PC-9 (cell line): ENCODE results near the gene ASIC4. TPM values are rescaled to one million over a fixed set of nuclear protein-coding genes. Genes with fewer than 3 reads are reported as not detected.
A peak's percentile ranks its signal among the peaks of the same experiment; 100 is the strongest.

ENCODE experiments used
- BruUV-seq: library from RNA; stranded (reverse); fragments of 400-500 nt; replicated peaks from 2 replicates; lab custom pipeline; 2021; lab: Mats Ljungman, UMichigan
- CTCF ChIA-PET: fragments of 300-600 bp; sonication (Branson Sonifier 250); formaldehyde crosslinking; loops from one replicate; lab custom pipeline; 2022; ENCODE audit warnings: antibody characterized with exemption; lab: Charles Lee
- POLR2A ChIA-PET: fragments of 300-600 bp; sonication (Branson Sonifier 250); formaldehyde crosslinking; loops from one replicate; lab custom pipeline; 2022; ENCODE audit warnings: antibody characterized with exemption; ENCODE audit not compliant: unreplicated experiment; lab: Charles Lee
- DNase-seq, 2 experiments: peaks; one replicate each; pipeline versions ENCODE4 v3.0.0 to v3.0.0-alpha.2; 2015 to 2022; ENCODE audit warnings: mixed read lengths in 1 of 2
- H2AFZ ChIP-seq: fragments of 200-600 bp; sonication (generic); 2 replicates; pipeline ENCODE4 v1.8.1; 2017; ENCODE audit warnings: antibody characterized with exemption
- H3F3A ChIP-seq: fragments of 200-600 bp; sonication (generic); 2 replicates; pipeline ENCODE4 v1.8.1; 2017; ENCODE audit warnings: antibody characterized with exemption, mild to moderate bottlenecking, low read depth; ENCODE audit not compliant: insufficient read depth
- H3K27ac ChIP-seq: fragments of 200-600 bp; sonication (generic); 2 replicates; pipeline ENCODE4 v1.6.1; 2016; ENCODE audit warnings: mixed run types
- H3K27me3 ChIP-seq: fragments of 200-600 bp; sonication (generic); 2 replicates; pipeline ENCODE4 v1.6.1; 2016; ENCODE audit warnings: low read depth, mixed run types; ENCODE audit not compliant: insufficient read depth
- H3K36me3 ChIP-seq: fragments of 200-600 bp; sonication (generic); 2 replicates; pipeline ENCODE4 v1.6.1; 2016; ENCODE audit warnings: low read depth, mixed run types
- H3K4me1 ChIP-seq: fragments of 200-600 bp; sonication (generic); replicated peaks from 2 replicates; pipeline ENCODE4 v1.6.1; 2016; ENCODE audit warnings: mixed run types; ENCODE audit not compliant: insufficient read depth
- H3K4me2 ChIP-seq: fragments of 200-600 bp; sonication (generic); 2 replicates; pipeline ENCODE4 v1.6.1; 2017; ENCODE audit warnings: mixed run types
- H3K4me3 ChIP-seq: fragments of 200-600 bp; sonication (generic); 2 replicates; pipeline ENCODE4 v1.6.1; 2016; ENCODE audit warnings: mixed run types
- H3K79me2 ChIP-seq: fragments of 200-600 bp; sonication (generic); 2 replicates; pipeline ENCODE4 v1.6.1; 2017; ENCODE audit warnings: low read depth, mixed run types
- H3K9me2 ChIP-seq: fragments of 200-600 bp; sonication (generic); 2 replicates; pipeline ENCODE4 v1.8.1; 2017; ENCODE audit warnings: mild to moderate bottlenecking; ENCODE audit not compliant: insufficient read depth
- H3K9me3 ChIP-seq: fragments of 200-600 bp; sonication (generic); 2 replicates; pipeline ENCODE4 v1.8.1; 2016; ENCODE audit warnings: low read depth; ENCODE audit not compliant: insufficient read depth
- H4K20me1 ChIP-seq: fragments of 200-600 bp; sonication (generic); 2 replicates; pipeline ENCODE4 v1.8.1; 2017; ENCODE audit not compliant: insufficient read depth
- CTCF ChIP-seq: fragments of 200-600 bp; sonication (generic); conservative IDR thresholded peaks from 2 replicates; pipeline ENCODE4 v1.6.1; 2017; ENCODE audit warnings: mixed run types, antibody characterized with exemption, mild to moderate bottlenecking, moderate library complexity
- EZH2 ChIP-seq: fragments of 200-600 bp; sonication (generic); IDR thresholded peaks from 2 replicates; pipeline ENCODE4 v1.8.0; 2017; ENCODE audit warnings: antibody characterized with exemption, low read depth
- intact Hi-C: fragments of 100-400 bp; cut with micrococcal nuclease; formaldehyde crosslinking; loops from one replicate; pipeline ENCODE4 v1.10.0; 2022; ENCODE audit not compliant: unreplicated experiment
- total RNA-seq: library from RNA; stranded (reverse); gene quantifications from 2 replicates; pipeline ENCODE4 v1.2.3, GENCODE V29; 2021

Gene ASIC4
- total RNA-seq, 1 experiment from 2014 or later = 0.22 TPM

- peak in 1 of 2 experiments; percentile 39 for DNase-seq
- Histone ChIP-seq H3K4me2 (peak overlapping the region; percentile 98), H3K9me3 (no peaks in the 10 kb centered on the region), H3F3A (peaks cover 13% of the 10 kb centered on the region), H3K27ac (peak overlapping the region; percentile 64; the same call in 1 of the 2 replicates), H3K79me2 (peaks cover 13% of the 10 kb centered on the region), H3K4me3 (peak overlapping the region; percentile 67), H3K36me3 (no peaks in the 10 kb centered on the region), H3K9me2 (no peaks in the 10 kb centered on the region), H4K20me1 (no peaks in the 10 kb centered on the region), H3K27me3 (no peaks in the 10 kb centered on the region), H2AFZ (peak overlapping the region; percentile 67), H3K4me1 (peaks cover 28% of the 10 kb centered on the region)
- CTCF ChIA-PET = interaction anchor here (1.4 kb wide), 1 partner anchor 10 kb away, joined by 8 read pairs; no protein-coding TSS in a partner anchor
- no TSS peak for BruUV-seq
- POLR2A ChIA-PET = interaction anchor here (0.5 to 0.7 kb wide), 3 partner anchors 18 to 566 kb away, joined by 3 to 6 read pairs (median 5); no protein-coding TSS in a partner anchor
- intact Hi-C loops = loop anchor here (2.0 kb wide), 1 partner anchor 28 kb away; the partner anchor contains the start of gene CHPF
- TF ChIP-seq EZH2 = no peak
Observed at GRCh38 chr2:219570194-219570923, 56.1 kb downstream of the ASIC4 start.

GRCh38 chr2:219570924-219571310, 56.6 kb downstream of the ASIC4 start:
- no peak for TF ChIP-seq EZH2
- no peak for TF ChIP-seq CTCF
- intact Hi-C loops = loop anchor here (2.0 kb wide), 1 partner anchor 28 kb away; the partner anchor contains the start of gene CHPF
- Histone ChIP-seq H3K27ac (peak overlapping the region; percentile 64; the same call in 1 of the 2 replicates), H4K20me1 (no peaks in the 10 kb centered on the region), H3K27me3 (no peaks in the 10 kb centered on the region), H3K9me2 (no peaks in the 10 kb centered on the region), H3K4me2 (peak overlapping the region; percentile 98), H3K36me3 (no peaks in the 10 kb centered on the region), H3K4me1 (peaks cover 28% of the 10 kb centered on the region), H3K79me2 (peaks cover 13% of the 10 kb centered on the region), H3F3A (peaks cover 13% of the 10 kb centered on the region), H3K9me3 (no peaks in the 10 kb centered on the region), H3K4me3 (peak overlapping the region; percentile 67), H2AFZ (peak overlapping the region; percentile 67; the same call in 1 of the 2 replicates)
- no peak for DNase-seq
- BruUV-seq = no TSS peak
- CTCF ChIA-PET = interaction anchor here (0.6 to 1.4 kb wide), 3 partner anchors 11 to 29 kb away, joined by 5 to 8 read pairs (median 7); no protein-coding TSS in a partner anchor
- POLR2A ChIA-PET = interaction anchor here (0.5 to 0.7 kb wide), 4 partner anchors 19 to 566 kb away, joined by 3 to 6 read pairs (median 4); no protein-coding TSS in a partner anchor

- DNase-seq = peak; percentile 78 to 85
- Histone ChIP-seq H3K4me1 (peaks cover 28% of the 10 kb centered on the region), H3K9me2 (no peaks in the 10 kb centered on the region), H2AFZ (peak within 1 kb of the TSS; percentile 70), H3K4me3 (peak within 1 kb of the TSS; percentile 67), H4K20me1 (no peaks in the 10 kb centered on the region), H3K79me2 (peaks cover 13% of the 10 kb centered on the region), H3K27ac (peak within 1 kb of the TSS; percentile 64), H3K27me3 (no peaks in the 10 kb centered on the region), H3F3A (peaks cover 13% of the 10 kb centered on the region), H3K4me2 (peak within 1 kb of the TSS; percentile 98), H3K9me3 (no peaks in the 10 kb centered on the region), H3K36me3 (no peaks in the 10 kb centered on the region)
- TF ChIP-seq EZH2 (no peak), CTCF (no peak)
- CTCF ChIA-PET = interaction anchor here (0.6 to 1.4 kb wide), 4 partner anchors 12 to 346 kb away, joined by 5 to 8 read pairs (median 7); no protein-coding TSS in a partner anchor
- intact Hi-C loops = loop anchor here (1.0 to 2.0 kb wide), 2 partner anchors 25 to 29 kb away; partner anchors contain the start of gene CHPF
- no TSS peak for BruUV-seq
- POLR2A ChIA-PET = interaction anchor here (0.5 to 0.8 kb wide), 5 partner anchors 19 to 565 kb away, joined by 3 to 9 read pairs (median 5); no protein-coding TSS in a partner anchor
Observed at GRCh38 chr2:219571311-219572236, 57.3 kb downstream of the ASIC4 start, which contains the start of gene OBSL1. TSS of gene OBSL1 (minus strand) at chr2:219571539. CDS start at chr2:219571232, 307 bp downstream.
